Uterus (tissue), 4 donors: ENCODE results near the gene ABCB6. TPM values are rescaled to one million over a fixed set of nuclear protein-coding genes. Genes with fewer than 3 reads are reported as not detected.

ENCODE experiments used
- DNase-seq, 2 donors: peaks; one replicate each; pipeline ENCODE4 v3.0.0-alpha.2; 2019 to 2020
- H3K27ac ChIP-seq, 2 donors: fragments of 200-600 bp; sonication (generic); 1 replicate in 1 of 2; 2 replicates in 1 of 2; pipeline ENCODE4 v1.5.1; 2016 to 2018
- H3K27me3 ChIP-seq, 2 donors: fragments of 200-600 bp; sonication (generic); one replicate each; pipeline ENCODE4 v1.5.1; 2018 to 2019; ENCODE audit warnings: control low read depth in 1 of 2
- H3K36me3 ChIP-seq, 2 donors: fragments of 200-600 bp; sonication (generic); one replicate each; pipeline ENCODE4 v1.5.1; 2019; ENCODE audit warnings: control low read depth in 1 of 2
- H3K4me1 ChIP-seq, 2 donors: fragments of 200-600 bp; sonication (generic); one replicate each; pipeline ENCODE4 v1.5.1; 2018 to 2019; ENCODE audit warnings: control low read depth in 1 of 2
- H3K4me3 ChIP-seq, 2 donors: fragments of 200-600 bp; sonication (generic); 1 replicate in 1 of 2; 2 replicates in 1 of 2; pipeline ENCODE4 v1.5.1; 2018 to 2019; ENCODE audit warnings: mild to moderate bottlenecking in 1 of 2
- H3K9me3 ChIP-seq, 2 donors: fragments of 200-600 bp; sonication (generic); one replicate each; pipeline ENCODE4 v1.5.1; 2019; ENCODE audit warnings: control low read depth in 1 of 2
- CTCF ChIP-seq, 4 experiments: fragments of 200-600 bp in 2 of 4; fragments of 450-650 bp in 2 of 4; sonication (generic) in 2 of 4; IDR thresholded peaks; one replicate each; pipeline ENCODE4 v1.5.1; 2016 to 2019; ENCODE audit warnings: antibody characterized with exemption in 4 of 4, mild to moderate bottlenecking in 2 of 4, moderate library complexity in 1 of 4
- POLR2A ChIP-seq, 2 donors: fragments of 450-650 bp; IDR thresholded peaks; one replicate each; pipeline ENCODE4 v1.6.1; 2016; ENCODE audit warnings: antibody characterized with exemption in 2 of 2, mild to moderate bottlenecking in 1 of 2, moderate library complexity in 1 of 2
- intact Hi-C: fragments of 100-400 bp; cut with DNase I; formaldehyde crosslinking; loops from one replicate; pipeline ENCODE4 v1.15.1; 2023; ENCODE audit warnings: low total_unique reads
- total RNA-seq, 4 donors: library from RNA; depleted of rRNA in 3 of 4; stranded (reverse); fragments of >200 nt in 3 of 4; gene quantifications; one replicate each; pipeline versions ENCODE4 v1.1.0 to v1.2.4, GENCODE V29; 2014 to 2023
- donor health status: DM: yes; HTN: yes; CAD: no.

ABCB6 gene
- total RNA-seq, 4 donors from 2014 or later = 7.1 to 37.6 (median 27.7) TPM

- Histone ChIP-seq H3K4me1 (peaks cover 0 to 11% of the 10 kb centered on the region in 2 donors), H3K27me3 (no peaks in the 10 kb centered on the region), H3K4me3 (no peak overlapping the region), H3K9me3 (no peaks in the 10 kb centered on the region), H3K36me3 (no peaks in the 10 kb centered on the region), H3K27ac (peak overlapping the region in 1 of 2 donors; percentile 82)
- TF ChIP-seq POLR2A (IDR thresholded peaks at IDR 0.05) (no peak), CTCF (IDR thresholded peaks at IDR 0.05) (no peak)
- DNase-seq = no peak
- intact Hi-C loops = loop anchor here (5.0 kb wide), 1 partner anchor 34 kb away; no protein-coding TSS in a partner anchor
Measured at GRCh38 chr2:219215871-219216534, 2.8 kb downstream of the ABCB6 start.

DNA sequence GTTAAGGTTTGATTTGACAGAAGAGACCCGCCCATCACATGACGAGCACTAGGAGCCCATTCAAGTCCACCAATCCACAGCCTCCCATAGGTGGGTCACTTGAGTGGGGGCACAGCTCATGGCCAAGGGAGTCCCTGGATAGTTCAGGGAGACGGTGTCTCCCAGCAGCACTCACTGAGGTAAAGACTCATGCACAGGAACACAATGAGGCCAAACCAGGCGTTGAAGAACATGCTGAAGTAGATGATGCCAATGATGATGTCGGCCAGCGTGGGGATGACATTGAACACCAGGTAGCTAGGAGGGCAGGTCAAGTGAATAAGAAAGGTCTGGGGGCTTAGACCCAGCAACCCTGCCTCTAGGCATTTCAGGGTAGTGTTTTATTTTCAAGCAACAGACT is 4.0 kb downstream of the ABCB6 start:
- H3K4me3 ChIP-seq = no peak overlapping the region
- H3K36me3 ChIP-seq = no peaks in the 10 kb centered on the region
- H3K27me3 ChIP-seq = no peaks in the 10 kb centered on the region
- H3K27ac ChIP-seq = no peak overlapping the region
- intact Hi-C loops = loop anchor here (5.0 kb wide), 1 partner anchor 32 kb away; no protein-coding TSS in a partner anchor
- no peak for DNase-seq
- peaks cover 0 to 11% of the 10 kb centered on the region in 2 donors for H3K4me1 ChIP-seq
- H3K9me3 ChIP-seq = no peaks in the 10 kb centered on the region
- no peak for TF ChIP-seq POLR2A (IDR thresholded peaks at IDR 0.05)
- TF ChIP-seq CTCF (IDR thresholded peaks at IDR 0.05) = no peak

GRCh38 chr2:219214141-219214540 is 4.6 kb downstream of the ABCB6 start:
- no peaks in the 10 kb centered on the region for H3K36me3 ChIP-seq
- intact Hi-C loops = no loop called here
- no peak for DNase-seq

DNA sequence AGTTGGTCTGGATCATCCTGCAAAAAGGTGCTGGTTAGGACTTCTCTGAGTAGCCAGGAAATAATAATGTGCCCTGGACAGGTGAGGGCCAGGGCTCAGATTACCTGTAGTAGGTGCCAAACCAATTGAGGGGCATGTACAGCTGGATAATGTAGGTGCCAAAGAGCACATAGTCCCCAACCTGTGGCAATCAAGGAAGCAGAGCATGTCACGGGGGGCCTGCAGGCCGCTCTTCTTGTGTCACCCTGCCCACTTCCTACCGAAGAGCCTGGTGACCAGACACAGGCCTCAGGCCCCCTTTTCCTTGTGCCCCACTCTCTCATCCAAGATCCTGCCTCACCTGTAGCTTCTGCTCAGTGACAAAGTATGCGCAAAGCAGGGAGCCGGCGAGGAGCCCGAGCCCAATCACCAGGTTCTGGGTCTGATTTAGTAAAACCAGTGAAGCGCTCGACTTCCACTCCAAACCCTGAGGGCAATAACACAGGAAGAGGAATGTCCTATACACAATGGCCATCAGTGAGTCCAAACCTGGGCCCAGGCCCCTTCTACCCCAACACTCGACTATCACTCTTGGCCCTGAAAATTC is 5.2 kb downstream of the ABCB6 start:
- Histone ChIP-seq H3K27me3 (no peaks in the 10 kb centered on the region), H3K36me3 (no peaks in the 10 kb centered on the region), H3K4me1 (peaks cover 0 to 5% of the 10 kb centered on the region in 2 donors), H3K9me3 (no peaks in the 10 kb centered on the region), H3K4me3 (no peak overlapping the region), H3K27ac (no peak overlapping the region)
- DNase-seq = no peak
- TF ChIP-seq CTCF (IDR thresholded peaks at IDR 0.05) (no peak), POLR2A (IDR thresholded peaks at IDR 0.05) (no peak)
- intact Hi-C loops = no loop called here

More at GRCh38 chr2:219214141-219214540, 4.6 kb downstream of the ABCB6 start:
- H3K27me3 ChIP-seq = no peaks in the 10 kb centered on the region
- no peak overlapping the region for H3K27ac ChIP-seq
- H3K9me3 ChIP-seq = no peaks in the 10 kb centered on the region
- TF ChIP-seq POLR2A (IDR thresholded peaks at IDR 0.05) = no peak
- TF ChIP-seq CTCF (IDR thresholded peaks at IDR 0.05) = no peak
- H3K4me1 ChIP-seq = peaks cover 0 to 6% of the 10 kb centered on the region in 2 donors
- no peak overlapping the region for H3K4me3 ChIP-seq

GRCh38 chr2:219213026-219213415 is 5.7 kb downstream of the ABCB6 start:
- peaks cover 0 to 6% of the 10 kb centered on the region in 2 donors for H3K4me1 ChIP-seq
- TF ChIP-seq CTCF (IDR thresholded peaks at IDR 0.05) (no peak), POLR2A (IDR thresholded peaks at IDR 0.05) (no peak)
- H3K9me3 ChIP-seq = no peaks in the 10 kb centered on the region
- H3K27ac ChIP-seq = no peak overlapping the region
- H3K36me3 ChIP-seq = no peaks in the 10 kb centered on the region
- no peaks in the 10 kb centered on the region for H3K27me3 ChIP-seq
- no peak for DNase-seq
- intact Hi-C loops = no loop called here
- no peak overlapping the region for H3K4me3 ChIP-seq
